K562 (cell line): ENCODE data around the gene CLTC. TPM values are rescaled to one million over a fixed set of nuclear protein-coding genes. Genes with fewer than 3 reads are reported as not detected.

Experiments
- ATF7 ChIP-seq: fragments of 450-650 bp; IDR thresholded peaks from 2 replicates; pipeline ENCODE4 v1.7.1; 2014; ENCODE audit warnings: mild to moderate bottlenecking, moderate library complexity
- BCOR ChIP-seq: fragments of 450-650 bp; IDR thresholded peaks from 2 replicates; pipeline ENCODE4 v1.6.1; 2016
- CGGBP1 ChIP-seq: fragments of 250-450 bp; sonication (Bioruptor Pico); IDR thresholded peaks from 2 replicates; pipeline ENCODE4 v1.9.0; 2021; ENCODE audit warnings: mild to moderate bottlenecking
- CXXC5 ChIP-seq: fragments of 250-450 bp; sonication (Bioruptor Pico); IDR thresholded peaks from 2 replicates; pipeline ENCODE4 v1.8.0; 2022; ENCODE audit warnings: inconsistent platforms, mild to moderate bottlenecking, moderate library complexity
- DNMT1 ChIP-seq: fragments of 450-650 bp; IDR thresholded peaks from 2 replicates; pipeline ENCODE4 v1.6.1; 2016; ENCODE audit warnings: antibody characterized with exemption, mild to moderate bottlenecking
- DPF2 ChIP-seq: fragments of 450-650 bp; IDR thresholded peaks from 2 replicates; pipeline ENCODE4 v1.6.1; 2016
- EGR1 ChIP-seq: fragments of 450-650 bp; conservative IDR thresholded peaks from 2 replicates; pipeline ENCODE4 v1.6.1; 2017; ENCODE audit warnings: mild to moderate bottlenecking
- EP400 ChIP-seq: fragments of 450-650 bp; IDR thresholded peaks from 2 replicates; pipeline ENCODE4 v1.6.1; 2017; ENCODE audit warnings: antibody characterized with exemption, mild to moderate bottlenecking, moderate library complexity
- GMEB1 ChIP-seq: fragments of 250-450 bp; sonication (Bioruptor Pico); IDR thresholded peaks from 2 replicates; pipeline ENCODE4 v1.4.0; 2020; ENCODE audit warnings: mild to moderate bottlenecking
- HIVEP1 ChIP-seq: fragments of 250-450 bp; sonication (Bioruptor Pico); IDR thresholded peaks from 2 replicates; pipeline ENCODE4 v1.4.0; 2020; ENCODE audit warnings: mild to moderate bottlenecking
- JUND ChIP-seq, 2 experiments: IDR thresholded peaks; 2 replicates in 1 of 2; 3 replicates in 1 of 2; pipeline ENCODE4 v1.6.1; 2011; ENCODE audit warnings: borderline replicate concordance in 2 of 2, low read depth in 2 of 2, low read length in 2 of 2, improper control_type of control experiment in 1 of 2, missing biosample characterization in 1 of 2, missing genetic modification characterization in 1 of 2, missing genetic modification reagents in 1 of 2
- STAT5B ChIP-seq: fragments of 250-450 bp; sonication (Bioruptor Pico); IDR thresholded peaks from 2 replicates; pipeline ENCODE4 v1.8.0; 2021; ENCODE audit warnings: mild to moderate bottlenecking, inconsistent platforms
- THRB ChIP-seq: fragments of 450-650 bp; formaldehyde crosslinking; conservative IDR thresholded peaks from 2 replicates; pipeline ENCODE4 v1.4.0; 2022; ENCODE audit warnings: mild to moderate bottlenecking, missing genetic modification characterization
- ZMIZ1 ChIP-seq, 2 experiments: fragments of 150-350 bp in 1 of 2; IDR thresholded peaks; 2 replicates each; pipeline ENCODE4 v1.6.1; 2012 to 2016; ENCODE audit warnings: low read depth in 2 of 2, low read length in 2 of 2, mild to moderate bottlenecking in 1 of 2, moderate library complexity in 1 of 2
- ZNF551 ChIP-seq: fragments of 250-450 bp; sonication (Bioruptor Pico); IDR thresholded peaks from 2 replicates; pipeline ENCODE4 v1.5.0; 2021; ENCODE audit warnings: mild to moderate bottlenecking, moderate library complexity
- polyA plus RNA-seq, 8 experiments: library from polyadenylated mRNA; depleted of rRNA in 4 of 8; stranded (reverse) in 5 of 8; unstranded in 3 of 8; fragments of >200 nt; fragmentation: Nextera tagmentation in 2 of 8; fragmentation: Illumina TruSeq in 1 of 8; extraction: Ambion mirVana in 2 of 8; extraction: Trizol in 1 of 8; gene quantifications; 2 replicates each; pipeline versions ENCODE4 v1.2.1 to v1.2.3, GENCODE V29; 2011 to 2014; ENCODE audit warnings: inconsistent platforms in 1 of 8, missing spikeins in 1 of 8
- total RNA-seq, 7 experiments: library from RNA; depleted of rRNA in 6 of 7; stranded (reverse); fragments of >200 nt in 6 of 7; fragmentation: Illumina TruSeq in 2 of 7; extraction: Trizol in 2 of 7; gene quantifications; 2 replicates each; pipeline versions ENCODE4 v1.2.1 to v1.2.3, GENCODE V29; 2011 to 2021; ENCODE audit warnings: low replicate concordance in 1 of 7
- TF ChIP-seq, protein P1 (sequence below): fragments of 450-650 bp; formaldehyde crosslinking; IDR thresholded peaks from 2 replicates; pipeline ENCODE4 v1.4.0; 2022; ENCODE audit warnings: missing genetic modification characterization
- TF ChIP-seq, protein P2 (sequence below), 2 experiments: fragments of 450-650 bp in 1 of 2; IDR thresholded peaks; 2 replicates each; pipeline ENCODE4 v1.6.1; 2011 to 2017; ENCODE audit warnings: low read depth in 2 of 2, antibody characterized with exemption in 1 of 2, borderline replicate concordance in 1 of 2, low read length in 1 of 2, mild to moderate bottlenecking in 1 of 2, mixed read lengths in 1 of 2; ENCODE audit not compliant: control insufficient read depth in 1 of 2

Gene CLTC
- total and polyA plus RNA-seq, 9 of the 15 experiments (the other 6 are each of a cell fraction or from before 2014, with no cell fraction given): 115 to 267 (median 174) TPM

DNA sequence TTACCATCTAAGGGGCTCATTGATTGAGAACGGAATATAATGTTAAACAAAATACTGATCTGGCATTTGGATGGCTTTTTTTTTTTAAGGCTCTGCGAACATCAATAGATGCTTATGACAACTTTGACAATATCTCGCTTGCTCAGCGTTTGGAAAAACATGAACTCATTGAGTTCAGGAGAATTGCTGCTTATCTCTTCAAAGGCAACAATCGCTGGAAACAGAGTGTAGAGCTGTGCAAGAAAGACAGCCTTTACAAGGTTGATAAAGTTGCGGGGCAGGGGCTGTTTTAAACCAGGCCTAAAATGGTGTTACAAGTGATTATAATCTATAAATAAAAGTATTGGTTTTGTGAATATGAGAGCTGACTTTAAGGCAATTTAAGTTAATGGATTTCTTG, 65.3 kb downstream of the CLTC start (continued):
- no peak for TF ChIP-seq CGGBP1 (CRISPR knock-in tag)
- peak; percentile 84 for TF ChIP-seq JUND (IDR thresholded peaks at IDR 0.05; ENCODE audit: borderline replicate concordance, low read depth, low read length)
- peak; percentile 49; the same call in 1 of the 3 replicates for TF ChIP-seq JUND (tag; IDR thresholded peaks at IDR 0.05; ENCODE audit: borderline replicate concordance, low read depth, low read length)
- TF ChIP-seq ZNF551 (CRISPR knock-in tag): no peak
- TF ChIP-seq STAT5B: no peak
- peak; percentile 83 for TF ChIP-seq CXXC5 (CRISPR knock-in tag)
- TF ChIP-seq DPF2: peak; percentile 98
- peak in 1 of 2 experiments; percentile 94; a peak in 2 of 4 replicates for TF ChIP-seq ZMIZ1 (IDR thresholded peaks at IDR 0.05; ENCODE audit: low read depth in 2 of 2, low read length in 2 of 2)
- TF ChIP-seq THRB: no peak
- TF ChIP-seq GMEB1: no peak
- TF ChIP-seq, protein P1, sequence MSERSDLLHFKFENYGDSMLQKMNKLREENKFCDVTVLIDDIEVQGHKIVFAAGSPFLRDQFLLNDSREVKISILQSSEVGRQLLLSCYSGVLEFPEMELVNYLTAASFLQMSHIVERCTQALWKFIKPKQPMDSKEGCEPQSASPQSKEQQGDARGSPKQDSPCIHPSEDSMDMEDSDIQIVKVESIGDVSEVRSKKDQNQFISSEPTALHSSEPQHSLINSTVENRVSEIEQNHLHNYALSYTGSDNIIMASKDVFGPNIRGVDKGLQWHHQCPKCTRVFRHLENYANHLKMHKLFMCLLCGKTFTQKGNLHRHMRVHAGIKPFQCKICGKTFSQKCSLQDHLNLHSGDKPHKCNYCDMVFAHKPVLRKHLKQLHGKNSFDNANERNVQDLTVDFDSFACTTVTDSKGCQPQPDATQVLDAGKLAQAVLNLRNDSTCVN (CRISPR knock-in tag): no peak
- TF ChIP-seq, protein P2, sequence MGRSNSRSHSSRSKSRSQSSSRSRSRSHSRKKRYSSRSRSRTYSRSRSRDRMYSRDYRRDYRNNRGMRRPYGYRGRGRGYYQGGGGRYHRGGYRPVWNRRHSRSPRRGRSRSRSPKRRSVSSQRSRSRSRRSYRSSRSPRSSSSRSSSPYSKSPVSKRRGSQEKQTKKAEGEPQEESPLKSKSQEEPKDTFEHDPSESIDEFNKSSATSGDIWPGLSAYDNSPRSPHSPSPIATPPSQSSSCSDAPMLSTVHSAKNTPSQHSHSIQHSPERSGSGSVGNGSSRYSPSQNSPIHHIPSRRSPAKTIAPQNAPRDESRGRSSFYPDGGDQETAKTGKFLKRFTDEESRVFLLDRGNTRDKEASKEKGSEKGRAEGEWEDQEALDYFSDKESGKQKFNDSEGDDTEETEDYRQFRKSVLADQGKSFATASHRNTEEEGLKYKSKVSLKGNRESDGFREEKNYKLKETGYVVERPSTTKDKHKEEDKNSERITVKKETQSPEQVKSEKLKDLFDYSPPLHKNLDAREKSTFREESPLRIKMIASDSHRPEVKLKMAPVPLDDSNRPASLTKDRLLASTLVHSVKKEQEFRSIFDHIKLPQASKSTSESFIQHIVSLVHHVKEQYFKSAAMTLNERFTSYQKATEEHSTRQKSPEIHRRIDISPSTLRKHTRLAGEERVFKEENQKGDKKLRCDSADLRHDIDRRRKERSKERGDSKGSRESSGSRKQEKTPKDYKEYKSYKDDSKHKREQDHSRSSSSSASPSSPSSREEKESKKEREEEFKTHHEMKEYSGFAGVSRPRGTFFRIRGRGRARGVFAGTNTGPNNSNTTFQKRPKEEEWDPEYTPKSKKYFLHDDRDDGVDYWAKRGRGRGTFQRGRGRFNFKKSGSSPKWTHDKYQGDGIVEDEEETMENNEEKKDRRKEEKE (IDR thresholded peaks at IDR 0.05; ENCODE audit: borderline replicate concordance in 1 of 2, control insufficient read depth in 1 of 2, low read depth in 2 of 2, low read length in 1 of 2): no peak
- TF ChIP-seq ATF7: peak; percentile 67
- TF ChIP-seq BCOR: no peak
- peak; percentile 28; the same call in 1 of the 2 replicates for TF ChIP-seq EP400
- TF ChIP-seq HIVEP1: no peak
- TF ChIP-seq DNMT1: no peak
- TF ChIP-seq EGR1: no peak
